22Rv1 (cell line): ENCODE measurements around the gene TANGO2.

Experiments
- H3K27ac ChIP-seq: fragments of 450-650 bp; 2 replicates; pipeline ENCODE4 v1.5.1; 2017
- CTCF ChIP-seq: fragments of 450-650 bp; IDR thresholded peaks from 2 replicates; pipeline ENCODE4 v1.5.1; 2017; ENCODE audit warnings: mild to moderate bottlenecking
- ZFX ChIP-seq: fragments of 450-650 bp; IDR thresholded peaks from 2 replicates; pipeline ENCODE4 v1.6.1; 2017; ENCODE audit warnings: antibody characterized with exemption, borderline replicate concordance

Gene TANGO2

GRCh38 chr22:19984851-19985811, 35.8 kb upstream of the TANGO2 start:
- no peak for TF ChIP-seq CTCF
- TF ChIP-seq ZFX, result no peak
- peak overlapping the region; percentile 37 for H3K27ac ChIP-seq

GRCh38 chr22:19986011-19986409, 34.9 kb upstream of the TANGO2 start:
- no peak for TF ChIP-seq ZFX
- no peak for TF ChIP-seq CTCF
- H3K27ac ChIP-seq, result peak overlapping the region; percentile 76

GRCh38 chr22:19986410-19987341, 34.2 kb upstream of the TANGO2 start:
- peak overlapping the region; percentile 76 for H3K27ac ChIP-seq

GRCh38 chr22:19987394-19988306, 33.3 kb upstream of the TANGO2 start:
- TF ChIP-seq ZFX (no peak), CTCF (no peak)
- peak overlapping the region; percentile 76; the same call in 1 of the 2 replicates for H3K27ac ChIP-seq

More at GRCh38 chr22:19986410-19987341, 34.2 kb upstream of the TANGO2 start:
- TF ChIP-seq CTCF, result no peak
- TF ChIP-seq ZFX, result no peak

- no peak overlapping the region for H3K27ac ChIP-seq
- TF ChIP-seq ZFX, result no peak
Measured at GRCh38 chr22:19988331-19988808, 32.5 kb upstream of the TANGO2 start.

- H3K27ac ChIP-seq, result no peak overlapping the region
- TF ChIP-seq ZFX (no peak), CTCF (no peak)
Measured at GRCh38 chr22:19988965-19989724, 31.8 kb upstream of the TANGO2 start.
